Panc1 (cell line): Measurements from ENCODE around the gene OSGIN1.

Experiments used
- CTCF ChIP-seq: fragments of 450-650 bp; IDR thresholded peaks from 2 replicates; pipeline ENCODE4 v1.5.1; 2017; ENCODE audit warnings: mild to moderate bottlenecking
- POLR2AphosphoS5 ChIP-seq: IDR thresholded peaks from 2 replicates; pipeline ENCODE4 v1.6.1; 2012; ENCODE audit warnings: mild to moderate bottlenecking, low read depth, low read length, moderate library complexity
- REST ChIP-seq, 2 experiments: IDR thresholded peaks; 2 replicates each; pipeline ENCODE4 v1.6.1; 2011 to 2012; ENCODE audit warnings: low read depth in 2 of 2, control low read depth in 1 of 2, low read length in 1 of 2, mild to moderate bottlenecking in 1 of 2, moderate library complexity in 1 of 2; ENCODE audit not compliant: insufficient read depth in 1 of 2

DNA sequence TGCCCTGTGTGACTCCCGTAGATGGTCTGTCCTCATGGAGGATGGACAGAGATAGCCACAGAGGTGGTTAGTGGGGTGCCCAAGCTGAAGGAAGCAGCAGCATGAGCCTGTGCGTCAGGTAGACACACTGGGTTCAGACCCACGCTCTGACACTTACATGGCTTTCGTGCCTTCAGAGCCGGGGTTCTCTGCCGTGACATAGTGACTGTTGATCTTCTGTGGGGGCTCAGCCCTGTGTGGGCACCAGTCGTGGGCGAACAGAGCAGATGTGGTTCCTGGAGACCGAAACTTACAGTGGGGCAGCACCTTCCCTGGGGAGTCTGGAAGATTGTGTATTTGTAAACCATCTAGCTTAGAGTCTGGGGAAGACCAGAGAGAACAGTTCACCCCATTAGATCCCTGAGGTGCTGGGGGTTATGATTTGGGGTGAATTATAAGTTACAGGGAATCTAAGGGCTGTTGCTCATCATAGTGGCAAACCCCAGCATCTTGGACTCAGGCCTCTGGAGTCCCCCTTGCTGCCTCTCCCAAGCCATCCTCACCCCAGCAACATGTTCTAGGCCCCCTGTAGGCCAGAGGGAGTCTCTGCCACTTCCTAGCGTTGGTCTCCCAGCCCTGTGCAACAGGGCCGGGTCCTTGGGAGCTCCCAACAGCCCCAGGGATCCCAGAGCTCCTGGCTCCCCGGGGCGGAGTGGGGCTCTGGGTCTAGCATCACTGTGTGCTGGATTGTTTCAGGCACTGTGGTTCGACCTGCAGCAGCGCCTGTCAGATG is 43.6 kb downstream of the OSGIN1 start:
- no peak for TF ChIP-seq CTCF
- TF ChIP-seq POLR2AphosphoS5, result no peak
- no peak for TF ChIP-seq REST (IDR thresholded peaks at IDR 0.05; ENCODE audit: insufficient read depth in 1 of 2, low read depth in 2 of 2, low read length in 1 of 2)
